OCI-LY1 (cell line): ENCODE measurements around the gene SLC5A9.

ENCODE experiments used
- EZH2 ChIP-seq: fragments of 200-600 bp; sonication (generic), shearing (Covaris generic); IDR thresholded peaks from 2 replicates; pipeline ENCODE4 v1.8.0; 2017; ENCODE audit warnings: borderline replicate concordance, mixed run types, mild to moderate bottlenecking, antibody characterized with exemption, low read length, moderate library complexity, mixed read lengths
- TF ChIP-seq, protein P1 (sequence below): fragments of 200-600 bp; sonication (generic), shearing (Covaris generic); IDR thresholded peaks from 2 replicates; pipeline ENCODE4 v1.5.1; 2017; ENCODE audit warnings: mild to moderate bottlenecking, antibody characterized with exemption, low read length, moderate library complexity, mixed read lengths

DNA sequence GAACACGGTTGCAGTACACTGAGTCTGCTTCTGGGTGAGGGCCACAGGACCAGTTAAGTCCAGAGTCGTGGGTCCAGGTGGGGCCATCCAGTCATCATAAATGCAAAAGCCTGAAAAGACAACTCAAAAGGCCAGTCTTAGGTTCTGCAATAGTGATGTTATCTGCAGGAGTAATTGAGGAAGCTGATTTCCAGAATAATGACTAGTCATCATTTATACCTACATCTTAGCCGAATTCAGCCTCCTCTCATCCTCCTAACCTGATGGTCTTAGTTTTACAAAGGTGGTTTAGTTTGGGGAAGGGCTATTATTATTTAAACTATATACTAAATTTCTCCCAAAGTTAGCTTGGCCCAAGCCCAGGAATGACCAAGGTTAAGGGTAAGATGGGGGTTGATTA is 23.5 kb upstream of the SLC5A9 start:
- TF ChIP-seq, protein P1, sequence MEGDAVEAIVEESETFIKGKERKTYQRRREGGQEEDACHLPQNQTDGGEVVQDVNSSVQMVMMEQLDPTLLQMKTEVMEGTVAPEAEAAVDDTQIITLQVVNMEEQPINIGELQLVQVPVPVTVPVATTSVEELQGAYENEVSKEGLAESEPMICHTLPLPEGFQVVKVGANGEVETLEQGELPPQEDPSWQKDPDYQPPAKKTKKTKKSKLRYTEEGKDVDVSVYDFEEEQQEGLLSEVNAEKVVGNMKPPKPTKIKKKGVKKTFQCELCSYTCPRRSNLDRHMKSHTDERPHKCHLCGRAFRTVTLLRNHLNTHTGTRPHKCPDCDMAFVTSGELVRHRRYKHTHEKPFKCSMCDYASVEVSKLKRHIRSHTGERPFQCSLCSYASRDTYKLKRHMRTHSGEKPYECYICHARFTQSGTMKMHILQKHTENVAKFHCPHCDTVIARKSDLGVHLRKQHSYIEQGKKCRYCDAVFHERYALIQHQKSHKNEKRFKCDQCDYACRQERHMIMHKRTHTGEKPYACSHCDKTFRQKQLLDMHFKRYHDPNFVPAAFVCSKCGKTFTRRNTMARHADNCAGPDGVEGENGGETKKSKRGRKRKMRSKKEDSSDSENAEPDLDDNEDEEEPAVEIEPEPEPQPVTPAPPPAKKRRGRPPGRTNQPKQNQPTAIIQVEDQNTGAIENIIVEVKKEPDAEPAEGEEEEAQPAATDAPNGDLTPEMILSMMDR, result no peak
- no peak for TF ChIP-seq EZH2
